ENCODE measurements around the gene LCN1. TPM values are rescaled to one million over a fixed set of nuclear protein-coding genes. Genes with fewer than 3 reads are reported as not detected.

The LCN1 gene
- total and polyA plus RNA-seq, 2 of the 4 experiments (the other 2 are of a cell fraction): not detected

DNA sequence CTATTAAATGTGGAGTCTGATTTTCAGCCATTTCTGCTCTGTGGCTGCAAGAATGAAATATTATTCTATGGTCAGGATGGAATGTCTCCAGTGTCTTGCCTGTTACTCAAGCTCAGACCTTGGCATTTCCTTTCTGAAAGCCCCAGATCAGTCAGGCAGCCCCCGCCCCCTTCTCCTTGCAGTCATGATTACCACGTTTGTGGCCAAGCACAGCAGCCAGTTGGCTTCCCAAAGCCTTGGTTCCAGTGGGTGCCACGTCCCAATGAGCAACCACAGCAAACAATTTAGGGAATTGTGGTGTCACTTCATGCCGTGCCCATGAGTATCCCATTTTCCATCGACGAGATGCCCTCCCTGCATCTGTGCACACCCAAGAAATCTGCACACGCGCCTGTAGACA is 15.0 kb downstream of the LCN1 start:
- H2BK120ac ChIP-seq (ENCODE audit: low read depth, low read length): no peak overlapping the region
- no peak overlapping the region for H4K91ac ChIP-seq (ENCODE audit: insufficient read depth, low read depth, low read length)
- no peak overlapping the region for H3K27ac ChIP-seq (ENCODE audit: insufficient read depth, low read length)
- H3K4me2 ChIP-seq (ENCODE audit: low read depth, low read length): no peak overlapping the region
- no peak overlapping the region for H3K9ac ChIP-seq (ENCODE audit: low read depth, low read length)
- dilution Hi-C loops (cut with HindIII; ENCODE audit: low sequenced_read_pairs, unreplicated experiment): no loop called here
- H3K18ac ChIP-seq (ENCODE audit: low read depth, low read length): no peak overlapping the region
- in situ Hi-C loops (cut with MboI; ENCODE audit: low sequenced_read_pairs): no loop called here
- no peak overlapping the region for H2AK5ac ChIP-seq (ENCODE audit: low read depth, low read length)
- H4K5ac ChIP-seq (ENCODE audit: low read depth, low read length): no peak overlapping the region
- H4K20me1 ChIP-seq (ENCODE audit: insufficient read depth, low read length): no peaks in the 10 kb centered on the region
- POLR2A ChIA-PET (ENCODE audit: unreplicated experiment): no interaction called here
- peaks cover 5% of the 10 kb centered on the region for H3K27me3 ChIP-seq (ENCODE audit: control insufficient read depth, insufficient read depth, low read length)
- no peaks in the 10 kb centered on the region for H3K36me3 ChIP-seq (ENCODE audit: control insufficient read depth, insufficient read depth, low read length)
- no TSS peak for BruUV-seq (replicated peaks)
- CTCF ChIA-PET: no interaction called here
- H3K4me1 ChIP-seq (ENCODE audit: control insufficient read depth, insufficient read depth, low read length): no peaks in the 10 kb centered on the region
- H2BK15ac ChIP-seq (ENCODE audit: low read depth, low read length): no peak overlapping the region
- H3K79me1 ChIP-seq (ENCODE audit: low read depth in 1 of 2, low read length in 2 of 2): no peaks in the 10 kb centered on the region
- H2BK20ac ChIP-seq (ENCODE audit: low read depth, low read length): no peak overlapping the region
- H3K9me3 ChIP-seq (ENCODE audit: control insufficient read depth, insufficient read depth, low read length): no peaks in the 10 kb centered on the region
- no peak overlapping the region for H2AFZ ChIP-seq (replicated peaks; ENCODE audit: low read length, poor library complexity)
- peak; percentile 34 for DNase-seq
- no peaks in the 10 kb centered on the region for H3K9me1 ChIP-seq (ENCODE audit: insufficient read depth, low read length)
- H4K8ac ChIP-seq (ENCODE audit: low read depth in 2 of 2, low read length in 2 of 2): no peak overlapping the region
- no peak overlapping the region for H2AK9ac ChIP-seq (replicated peaks; ENCODE audit: low read depth, low read length, poor library complexity)
- WGBS, 2 experiments (ENCODE audit: extremely low coverage in 2 of 2, insufficient read length in 1 of 2): no CpG with 5 or more reads among the region's 8 CpGs
- peak; percentile 37 for ATAC-seq (ENCODE audit: low read depth)
- no peak overlapping the region for H3K4me3 ChIP-seq (ENCODE audit: insufficient read depth, low read depth, low read length)
- no peak overlapping the region for H3K56ac ChIP-seq (ENCODE audit: extremely low read depth, insufficient read depth, low read length)
- no peak for TF ChIP-seq MAZ (IDR thresholded peaks at IDR 0.05; ENCODE audit: borderline replicate concordance, low read depth, low read length)
- TF ChIP-seq, protein P1, sequence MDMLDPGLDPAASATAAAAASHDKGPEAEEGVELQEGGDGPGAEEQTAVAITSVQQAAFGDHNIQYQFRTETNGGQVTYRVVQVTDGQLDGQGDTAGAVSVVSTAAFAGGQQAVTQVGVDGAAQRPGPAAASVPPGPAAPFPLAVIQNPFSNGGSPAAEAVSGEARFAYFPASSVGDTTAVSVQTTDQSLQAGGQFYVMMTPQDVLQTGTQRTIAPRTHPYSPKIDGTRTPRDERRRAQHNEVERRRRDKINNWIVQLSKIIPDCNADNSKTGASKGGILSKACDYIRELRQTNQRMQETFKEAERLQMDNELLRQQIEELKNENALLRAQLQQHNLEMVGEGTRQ (IDR thresholded peaks at IDR 0.05; ENCODE audit: low read depth, low read length): no peak
- no peak for TF ChIP-seq BHLHE40 (IDR thresholded peaks at IDR 0.05; ENCODE audit: low read depth, low read length)
- TF ChIP-seq MAFK (IDR thresholded peaks at IDR 0.05; ENCODE audit: low read depth, low read length): no peak
- no peak for TF ChIP-seq RAD21 (IDR thresholded peaks at IDR 0.05; ENCODE audit: low read length)
- TF ChIP-seq FOS (IDR thresholded peaks at IDR 0.05; ENCODE audit: low read depth, low read length): no peak
- no peak for TF ChIP-seq CEBPB (IDR thresholded peaks at IDR 0.05; ENCODE audit: low read depth, low read length)
- no peak for TF ChIP-seq RFX5 (IDR thresholded peaks at IDR 0.05; ENCODE audit: low read depth, low read length)
- TF ChIP-seq, protein P2, sequence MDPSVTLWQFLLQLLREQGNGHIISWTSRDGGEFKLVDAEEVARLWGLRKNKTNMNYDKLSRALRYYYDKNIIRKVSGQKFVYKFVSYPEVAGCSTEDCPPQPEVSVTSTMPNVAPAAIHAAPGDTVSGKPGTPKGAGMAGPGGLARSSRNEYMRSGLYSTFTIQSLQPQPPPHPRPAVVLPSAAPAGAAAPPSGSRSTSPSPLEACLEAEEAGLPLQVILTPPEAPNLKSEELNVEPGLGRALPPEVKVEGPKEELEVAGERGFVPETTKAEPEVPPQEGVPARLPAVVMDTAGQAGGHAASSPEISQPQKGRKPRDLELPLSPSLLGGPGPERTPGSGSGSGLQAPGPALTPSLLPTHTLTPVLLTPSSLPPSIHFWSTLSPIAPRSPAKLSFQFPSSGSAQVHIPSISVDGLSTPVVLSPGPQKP (IDR thresholded peaks at IDR 0.05; ENCODE audit: borderline replicate concordance, low read depth, low read length): no peak
- TF ChIP-seq POLR2A (IDR thresholded peaks at IDR 0.05; ENCODE audit: low read depth, low read length): no peak
- TF ChIP-seq, protein P3, sequence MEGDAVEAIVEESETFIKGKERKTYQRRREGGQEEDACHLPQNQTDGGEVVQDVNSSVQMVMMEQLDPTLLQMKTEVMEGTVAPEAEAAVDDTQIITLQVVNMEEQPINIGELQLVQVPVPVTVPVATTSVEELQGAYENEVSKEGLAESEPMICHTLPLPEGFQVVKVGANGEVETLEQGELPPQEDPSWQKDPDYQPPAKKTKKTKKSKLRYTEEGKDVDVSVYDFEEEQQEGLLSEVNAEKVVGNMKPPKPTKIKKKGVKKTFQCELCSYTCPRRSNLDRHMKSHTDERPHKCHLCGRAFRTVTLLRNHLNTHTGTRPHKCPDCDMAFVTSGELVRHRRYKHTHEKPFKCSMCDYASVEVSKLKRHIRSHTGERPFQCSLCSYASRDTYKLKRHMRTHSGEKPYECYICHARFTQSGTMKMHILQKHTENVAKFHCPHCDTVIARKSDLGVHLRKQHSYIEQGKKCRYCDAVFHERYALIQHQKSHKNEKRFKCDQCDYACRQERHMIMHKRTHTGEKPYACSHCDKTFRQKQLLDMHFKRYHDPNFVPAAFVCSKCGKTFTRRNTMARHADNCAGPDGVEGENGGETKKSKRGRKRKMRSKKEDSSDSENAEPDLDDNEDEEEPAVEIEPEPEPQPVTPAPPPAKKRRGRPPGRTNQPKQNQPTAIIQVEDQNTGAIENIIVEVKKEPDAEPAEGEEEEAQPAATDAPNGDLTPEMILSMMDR (conservative IDR thresholded peaks at IDR 0.05; ENCODE audit: low read depth, low read length): no peak
- no peak for TF ChIP-seq SMC3 (IDR thresholded peaks at IDR 0.05; ENCODE audit: low read depth, low read length)
- no peak for TF ChIP-seq MXI1 (IDR thresholded peaks at IDR 0.05; ENCODE audit: borderline replicate concordance, low read depth, low read length)
- TF ChIP-seq RCOR1 (IDR thresholded peaks at IDR 0.05; ENCODE audit: insufficient replicate concordance, low read length): no peak
- TF ChIP-seq NFE2L2 (IDR thresholded peaks at IDR 0.05; ENCODE audit: low read depth, low read length): no peak
- TF ChIP-seq CHD1 (IDR thresholded peaks at IDR 0.05; ENCODE audit: low read depth, low read length): no peak
- H3K14ac ChIP-seq (replicated peaks; ENCODE audit: low read depth, low read length): no peak overlapping the region
- intact Hi-C loops (cut with micrococcal nuclease): no loop called here
- no peak overlapping the region for H3K4ac ChIP-seq (ENCODE audit: low read depth, low read length)
- no peak overlapping the region for H3K23ac ChIP-seq (ENCODE audit: low read depth, low read length)
- H2BK5ac ChIP-seq (ENCODE audit: low read depth, low read length, poor library complexity, severe bottlenecking): no peak overlapping the region

All from IMR-90 (cell line).